Adrenal gland (tissue), 5 donors: ENCODE measurements around the gene ARHGAP18.

Experiments used
- CTCF ChIP-seq, 6 experiments: fragments of 450-650 bp in 4 of 6; fragments of 200-600 bp in 2 of 6; sonication (generic) in 1 of 6; IDR thresholded peaks; 1 replicate in 5 of 6; 2 replicates in 1 of 6; pipeline versions ENCODE4 v1.5.1 to v1.8.0; 2016 to 2021; ENCODE audit warnings: antibody characterized with exemption in 6 of 6, mild to moderate bottlenecking in 2 of 6, moderate library complexity in 1 of 6
- POLR2A ChIP-seq, 2 donors: fragments of 450-650 bp; IDR thresholded peaks; one replicate each; pipeline ENCODE4 v1.6.1; 2017; ENCODE audit warnings: antibody characterized with exemption in 2 of 2, mild to moderate bottlenecking in 2 of 2, moderate library complexity in 1 of 2
- donor health status: DM: no; HTN: no; CAD: no.

GRCh38 chr6:129620234-129620610 lies 89.8 kb downstream of the ARHGAP18 start:
- TF ChIP-seq POLR2A (IDR thresholded peaks at IDR 0.05) (no peak), CTCF (IDR thresholded peaks at IDR 0.05) (no peak)
